Tibial nerve (tissue), 4 donors: Measurements from ENCODE around the gene FAM240B.

Experiments
- EP300 ChIP-seq, 2 donors: sonication (generic); formaldehyde crosslinking; IDR thresholded peaks; one replicate each; pipeline ENCODE4 v1.6.1; 2017; ENCODE audit warnings: antibody characterized with exemption in 2 of 2, mild to moderate bottlenecking in 1 of 2
- POLR2A ChIP-seq, 2 donors: fragments of 450-650 bp; IDR thresholded peaks; one replicate each; pipeline ENCODE4 v1.6.1; 2017; ENCODE audit warnings: antibody characterized with exemption in 2 of 2, mild to moderate bottlenecking in 2 of 2, moderate library complexity in 2 of 2
- TF ChIP-seq, protein P1 (sequence below), 5 experiments: fragments of 200-600 bp in 3 of 5; fragments of 450-650 bp in 2 of 5; sonication (generic) in 3 of 5; IDR thresholded peaks; one replicate each; pipeline ENCODE4 v1.5.1; 2016 to 2019; ENCODE audit warnings: antibody characterized with exemption in 5 of 5, mild to moderate bottlenecking in 3 of 5, moderate library complexity in 2 of 5

DNA sequence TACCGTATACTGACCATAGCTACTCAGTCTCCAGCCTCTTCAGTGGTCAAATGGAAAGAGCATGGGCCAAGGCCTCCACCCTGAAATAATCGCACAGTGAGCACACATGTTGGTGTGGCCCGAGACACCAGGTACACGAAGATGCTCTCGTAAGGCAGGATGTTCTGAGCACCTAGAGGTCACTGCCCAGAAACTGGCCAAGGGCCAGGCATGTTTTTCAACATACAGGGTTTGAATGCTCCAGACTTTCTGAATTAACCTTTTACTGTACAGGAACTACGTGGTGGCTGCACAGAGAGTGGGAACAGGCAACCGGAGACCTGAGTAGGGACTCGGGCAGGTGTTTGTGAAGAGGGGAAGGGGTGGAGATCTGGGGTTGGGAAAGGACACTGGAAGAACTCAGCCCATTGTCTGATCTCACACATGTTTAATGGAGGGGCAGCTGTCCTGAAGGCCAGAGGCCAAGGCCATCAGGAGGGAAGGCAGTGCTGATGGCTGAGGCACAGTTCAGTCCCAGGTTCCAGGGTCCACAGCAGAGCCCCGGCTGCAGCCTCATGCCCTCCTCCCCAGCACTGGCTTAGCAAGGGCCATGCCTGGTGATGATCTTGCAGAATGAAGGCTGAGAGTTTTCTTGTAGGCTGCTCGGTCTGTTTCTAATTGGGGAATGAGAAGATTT is 51.0 kb downstream of the FAM240B start:
- no peak for TF ChIP-seq POLR2A (IDR thresholded peaks at IDR 0.05)
- TF ChIP-seq, protein P1, sequence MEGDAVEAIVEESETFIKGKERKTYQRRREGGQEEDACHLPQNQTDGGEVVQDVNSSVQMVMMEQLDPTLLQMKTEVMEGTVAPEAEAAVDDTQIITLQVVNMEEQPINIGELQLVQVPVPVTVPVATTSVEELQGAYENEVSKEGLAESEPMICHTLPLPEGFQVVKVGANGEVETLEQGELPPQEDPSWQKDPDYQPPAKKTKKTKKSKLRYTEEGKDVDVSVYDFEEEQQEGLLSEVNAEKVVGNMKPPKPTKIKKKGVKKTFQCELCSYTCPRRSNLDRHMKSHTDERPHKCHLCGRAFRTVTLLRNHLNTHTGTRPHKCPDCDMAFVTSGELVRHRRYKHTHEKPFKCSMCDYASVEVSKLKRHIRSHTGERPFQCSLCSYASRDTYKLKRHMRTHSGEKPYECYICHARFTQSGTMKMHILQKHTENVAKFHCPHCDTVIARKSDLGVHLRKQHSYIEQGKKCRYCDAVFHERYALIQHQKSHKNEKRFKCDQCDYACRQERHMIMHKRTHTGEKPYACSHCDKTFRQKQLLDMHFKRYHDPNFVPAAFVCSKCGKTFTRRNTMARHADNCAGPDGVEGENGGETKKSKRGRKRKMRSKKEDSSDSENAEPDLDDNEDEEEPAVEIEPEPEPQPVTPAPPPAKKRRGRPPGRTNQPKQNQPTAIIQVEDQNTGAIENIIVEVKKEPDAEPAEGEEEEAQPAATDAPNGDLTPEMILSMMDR (IDR thresholded peaks at IDR 0.05): no peak
- no peak for TF ChIP-seq EP300 (IDR thresholded peaks at IDR 0.05)
